GM12878 (cell line): Measurements from ENCODE around the gene MAN2A2. TPM values are rescaled to one million over a fixed set of nuclear protein-coding genes. Genes with fewer than 3 reads are reported as not detected.

ENCODE experiments used
- ATAC-seq: fragments of 200-7000 bp; cut with Tn5 transposase; 3 replicates; pipeline ENCODE4 v1.9.1; 2020; ENCODE audit warnings: mild to moderate bottlenecking, moderate library complexity
- BruUV-seq: library from RNA; stranded (reverse); fragments of 400-500 nt; replicated peaks from 2 replicates; lab custom pipeline; 2021; lab: Mats Ljungman, UMichigan
- CTCF ChIA-PET: fragments of 300-600 bp; sonication (Branson Sonifier 250); formaldehyde crosslinking; extraction: SDS; loops from one replicate; lab custom pipeline; 2021; ENCODE audit warnings: inconsistent platforms; lab: Yijun Ruan, JAX
- POLR2A ChIA-PET: fragments of 350-600 bp; formaldehyde crosslinking; extraction: SDS; loops from one replicate; lab custom pipeline; 2021; ENCODE audit warnings: inconsistent platforms; lab: Charles Lee
- RAD21 ChIA-PET: fragments of 300-600 bp; sonication (Branson Sonifier 250); formaldehyde crosslinking; loops from one replicate; lab custom pipeline; 2023; ENCODE audit warnings: antibody characterized with exemption; ENCODE audit not compliant: unreplicated experiment; lab: Charles Lee
- SMC1A ChIA-PET: fragments of 300-600 bp; sonication (Branson Sonifier 250); formaldehyde crosslinking; loops from one replicate; lab custom pipeline; 2023; ENCODE audit not compliant: unreplicated experiment, uncharacterized antibody; lab: Charles Lee
- DNase-seq: peaks from one replicate; pipeline ENCODE4 v3.0.0-alpha.2; 2011; ENCODE audit warnings: low read depth, low spot score
- FAIRE-seq: peaks from 3 replicates; lab custom pipeline; 2011; peaks lifted over from hg19 to GRCh38; lab: Jason Lieb, UNC
- H2AFZ ChIP-seq: 2 replicates; pipeline ENCODE4 v1.6.0; 2011; ENCODE audit warnings: low read depth, low read length, control low read depth; ENCODE audit not compliant: control insufficient read depth
- H3K27ac ChIP-seq: 2 replicates; pipeline ENCODE4 v1.5.1; 2011; ENCODE audit warnings: control low read depth; ENCODE audit not compliant: control insufficient read depth, insufficient read depth
- H3K27me3 ChIP-seq, 2 experiments: replicated peaks in 1 of 2; 2 replicates each; pipeline versions ENCODE4 v1.6.0 to v1.6.1; 2011; ENCODE audit warnings: low read length in 1 of 2; ENCODE audit not compliant: control insufficient read depth in 2 of 2, insufficient read depth in 2 of 2
- H3K36me3 ChIP-seq, 2 experiments: 2 replicates each; pipeline ENCODE4 v1.5.1; 2011; ENCODE audit warnings: low read length in 1 of 2; ENCODE audit not compliant: control insufficient read depth in 2 of 2, insufficient read depth in 2 of 2
- H3K4me1 ChIP-seq: 2 replicates; pipeline ENCODE4 v1.6.1; 2011; ENCODE audit warnings: mild to moderate bottlenecking, low read length, moderate library complexity, mixed read lengths; ENCODE audit not compliant: control insufficient read depth, insufficient read depth
- H3K4me2 ChIP-seq: 2 replicates; pipeline ENCODE4 v1.6.0; 2011; ENCODE audit warnings: control low read depth; ENCODE audit not compliant: control insufficient read depth, insufficient read depth
- H3K4me3 ChIP-seq: fragments of 200-600 bp; sonication (generic); 2 replicates; pipeline ENCODE4 v1.5.1; 2016
- H3K79me2 ChIP-seq: 2 replicates; pipeline ENCODE4 v1.6.0; 2011; ENCODE audit warnings: low read length; ENCODE audit not compliant: control insufficient read depth, insufficient read depth
- H3K9ac ChIP-seq: 2 replicates; pipeline ENCODE4 v1.8.0; 2011; ENCODE audit warnings: low read length, control low read depth, mixed read lengths; ENCODE audit not compliant: control insufficient read depth, insufficient read depth
- H3K9me3 ChIP-seq: replicated peaks from 3 replicates; pipeline ENCODE4 v1.5.1; 2011; ENCODE audit warnings: mild to moderate bottlenecking, low read length; ENCODE audit not compliant: control insufficient read depth, insufficient read depth
- H4K20me1 ChIP-seq: 2 replicates; pipeline ENCODE4 v1.6.0; 2011; ENCODE audit not compliant: control insufficient read depth, insufficient read depth
- ASH2L ChIP-seq: fragments of 300-600, 200-600 bp; sonication (generic); IDR thresholded peaks from 2 replicates; pipeline ENCODE4 v1.6.1; 2017; ENCODE audit warnings: low read depth, mild to moderate bottlenecking, borderline replicate concordance
- ATF7 ChIP-seq: fragments of 450-650 bp; IDR thresholded peaks from 2 replicates; pipeline ENCODE4 v1.6.1; 2016; ENCODE audit warnings: low read depth, mild to moderate bottlenecking
- EED ChIP-seq: sonication (generic); IDR thresholded peaks from 2 replicates; pipeline ENCODE4 v1.6.1; 2016; ENCODE audit warnings: antibody characterized with exemption, low read depth
- EP300 ChIP-seq, 2 experiments: fragments of 150-350 bp in 1 of 2; IDR thresholded peaks; 2 replicates each; pipeline ENCODE4 v1.6.1; 2011 to 2012; ENCODE audit warnings: low read depth in 2 of 2, low read length in 2 of 2, borderline replicate concordance in 1 of 2, improper control_type of control experiment in 1 of 2, inconsistent platforms in 1 of 2; ENCODE audit not compliant: control insufficient read depth in 1 of 2
- HDGF ChIP-seq: fragments of 450-650 bp; IDR thresholded peaks from 2 replicates; pipeline ENCODE4 v1.6.1; 2016; ENCODE audit warnings: antibody characterized with exemption
- NBN ChIP-seq: fragments of 450-650 bp; IDR thresholded peaks from 2 replicates; pipeline ENCODE4 v1.6.1; 2016
- POU2F2 ChIP-seq: IDR thresholded peaks from 3 replicates; pipeline ENCODE4 v1.6.1; 2011; ENCODE audit warnings: low read depth, mild to moderate bottlenecking, low read length, borderline replicate concordance
- TCF12 ChIP-seq: IDR thresholded peaks from 2 replicates; pipeline ENCODE4 v1.6.1; 2011; ENCODE audit warnings: low read depth, mild to moderate bottlenecking, low read length
- ZBTB33 ChIP-seq: fragments of 450-650 bp; IDR thresholded peaks from 2 replicates; pipeline ENCODE4 v1.6.1; 2017; ENCODE audit warnings: mild to moderate bottlenecking
- ZNF384 ChIP-seq: IDR thresholded peaks from 2 replicates; pipeline ENCODE4 v1.6.1; 2012; ENCODE audit warnings: low read depth, mild to moderate bottlenecking, low read length, improper control_type of control experiment, borderline replicate concordance
- WGBS: methylation state at CpG from one replicate; pipeline ENCODE4 v1.1.6; 2016; ENCODE audit warnings: low lambda C conversion rate; ENCODE audit not compliant: insufficient replicate concordance, insufficient coverage; ENCODE audit errors: missing lambda C conversion rate; 5-methylcytosine and 5-hydroxymethylcytosine counted together
- in situ Hi-C: fragments of 300-500 bp; cut with MboI; formaldehyde crosslinking; loops from 9 replicates; pipeline ENCODE4 v1.14.3; 2018; ENCODE audit warnings: mixed read lengths
- intact Hi-C: fragments of 100-400 bp; cut with micrococcal nuclease; formaldehyde crosslinking; loops from one replicate; pipeline ENCODE4 v1.14.2; 2022; ENCODE audit not compliant: unreplicated experiment
- polyA plus RNA-seq, 11 experiments: library from polyadenylated mRNA; depleted of rRNA in 4 of 11; unstranded in 6 of 11; stranded (reverse) in 5 of 11; fragments of >200 nt; fragmentation: Nextera tagmentation in 4 of 11; fragmentation: Illumina TruSeq in 1 of 11; extraction: Ambion mirVana in 4 of 11; extraction: Trizol in 1 of 11; gene quantifications; 1 replicate in 1 of 11; 2 replicates in 10 of 11; pipeline versions ENCODE4 v1.2.1 to v1.2.3, GENCODE V29; 2011 to 2016; ENCODE audit warnings: inconsistent platforms in 2 of 11, missing spikeins in 2 of 11, low read depth in 1 of 11
- total RNA-seq, 4 experiments: library from RNA; depleted of rRNA in 3 of 4; stranded (reverse); fragments of >200 nt in 3 of 4; fragmentation: Illumina TruSeq in 1 of 4; extraction: Trizol in 1 of 4; gene quantifications; 2 replicates each; pipeline versions ENCODE4 v1.2.1 to v1.2.3, GENCODE V29; 2013 to 2021

The MAN2A2 gene
- total and polyA plus RNA-seq, 10 of the 15 experiments (the other 5 are each of a cell fraction or from before 2014, with no cell fraction given), result 4.2 to 79.4 (median 23.2) TPM

- no peak overlapping the region for H2AFZ ChIP-seq
- BruUV-seq, result no TSS peak
- peaks cover 17 to 40% of the 10 kb centered on the region in 2 experiments for H3K36me3 ChIP-seq
- intact Hi-C loops, result no loop called here
- no peak overlapping the region for H3K4me3 ChIP-seq
- in situ Hi-C loops, result no loop called here
- DNase-seq (no peak), ATAC-seq (no peak), FAIRE-seq (no peak)
- ChIA-PET SMC1A (no interaction called here), POLR2A (interaction anchor here (0.6 to 0.7 kb wide), 2 partner anchors 16 to 26 kb away, joined by 4 to 5 read pairs; no protein-coding TSS in a partner anchor), RAD21 (no interaction called here), CTCF (interaction anchor here (0.9 to 2.6 kb wide), 5 partner anchors 8 to 29 kb away, joined by 3 to 16 read pairs (median 4); partner anchors contain the start of genes HDDC3, RCCD1 and UNC45A)
- no peak overlapping the region for H3K27ac ChIP-seq
- no peaks in the 10 kb centered on the region for H4K20me1 ChIP-seq
- WGBS, result 95% methylated on average over 12 of the region's 12 CpGs
- H3K9me3 ChIP-seq, result no peaks in the 10 kb centered on the region
- no peaks in the 10 kb centered on the region for H3K4me1 ChIP-seq
- no peaks in the 10 kb centered on the region for H3K79me2 ChIP-seq
- no peak overlapping the region for H3K9ac ChIP-seq
- no peaks in the 10 kb centered on the region for H3K27me3 ChIP-seq
- no peak overlapping the region for H3K4me2 ChIP-seq
- TF ChIP-seq ZBTB33, result no peak
- no peak for TF ChIP-seq HDGF
- TF ChIP-seq EP300 (IDR thresholded peaks at IDR 0.05; ENCODE audit: borderline replicate concordance in 1 of 2, control insufficient read depth in 1 of 2, low read depth in 2 of 2, low read length in 2 of 2), result no peak
- no peak for TF ChIP-seq ATF7
- no peak for TF ChIP-seq TCF12
- no peak for TF ChIP-seq NBN
- TF ChIP-seq POU2F2, result no peak
- no peak for TF ChIP-seq ASH2L
- no peak for TF ChIP-seq EED
- TF ChIP-seq ZNF384, result no peak
These were observed 39.4 kb downstream of the MAN2A2 start for GRCh38 chr15:90942354-90943120.
